Fibroblast of the aortic adventitia (primary cell): ENCODE measurements around the gene UPF3A. TPM values are rescaled to one million over a fixed set of nuclear protein-coding genes. Genes with fewer than 3 reads are reported as not detected.

Experiments used
- DNase-seq: peaks from one replicate; pipeline ENCODE4 v3.0.0-alpha.2; 2010; ENCODE audit warnings: low read depth
- H3K4me3 ChIP-seq: 2 replicates; pipeline ENCODE4 v1.5.1; 2011; ENCODE audit warnings: low read depth, mild to moderate bottlenecking, control low read depth, low read length, moderate library complexity
- total RNA-seq: library from RNA; depleted of rRNA; stranded (reverse); fragments of >200 nt; gene quantifications from 2 replicates; pipeline ENCODE4 v1.2.3, GENCODE V29; 2012; ENCODE audit warnings: low replicate concordance
- TF ChIP-seq, protein P1 (sequence below): IDR thresholded peaks from 2 replicates; pipeline ENCODE4 v1.5.1; 2011; ENCODE audit warnings: mild to moderate bottlenecking, low read length, control low read depth, inconsistent platforms; ENCODE audit not compliant: insufficient read depth

Gene UPF3A, protein sequence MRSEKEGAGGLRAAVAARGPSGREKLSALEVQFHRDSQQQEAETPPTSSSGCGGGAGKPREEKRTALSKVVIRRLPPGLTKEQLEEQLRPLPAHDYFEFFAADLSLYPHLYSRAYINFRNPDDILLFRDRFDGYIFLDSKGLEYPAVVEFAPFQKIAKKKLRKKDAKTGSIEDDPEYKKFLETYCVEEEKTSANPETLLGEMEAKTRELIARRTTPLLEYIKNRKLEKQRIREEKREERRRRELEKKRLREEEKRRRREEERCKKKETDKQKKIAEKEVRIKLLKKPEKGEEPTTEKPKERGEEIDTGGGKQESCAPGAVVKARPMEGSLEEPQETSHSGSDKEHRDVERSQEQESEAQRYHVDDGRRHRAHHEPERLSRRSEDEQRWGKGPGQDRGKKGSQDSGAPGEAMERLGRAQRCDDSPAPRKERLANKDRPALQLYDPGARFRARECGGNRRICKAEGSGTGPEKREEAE
- 32.1 and 42.0 TPM in 2 replicates for total RNA-seq

DNA sequence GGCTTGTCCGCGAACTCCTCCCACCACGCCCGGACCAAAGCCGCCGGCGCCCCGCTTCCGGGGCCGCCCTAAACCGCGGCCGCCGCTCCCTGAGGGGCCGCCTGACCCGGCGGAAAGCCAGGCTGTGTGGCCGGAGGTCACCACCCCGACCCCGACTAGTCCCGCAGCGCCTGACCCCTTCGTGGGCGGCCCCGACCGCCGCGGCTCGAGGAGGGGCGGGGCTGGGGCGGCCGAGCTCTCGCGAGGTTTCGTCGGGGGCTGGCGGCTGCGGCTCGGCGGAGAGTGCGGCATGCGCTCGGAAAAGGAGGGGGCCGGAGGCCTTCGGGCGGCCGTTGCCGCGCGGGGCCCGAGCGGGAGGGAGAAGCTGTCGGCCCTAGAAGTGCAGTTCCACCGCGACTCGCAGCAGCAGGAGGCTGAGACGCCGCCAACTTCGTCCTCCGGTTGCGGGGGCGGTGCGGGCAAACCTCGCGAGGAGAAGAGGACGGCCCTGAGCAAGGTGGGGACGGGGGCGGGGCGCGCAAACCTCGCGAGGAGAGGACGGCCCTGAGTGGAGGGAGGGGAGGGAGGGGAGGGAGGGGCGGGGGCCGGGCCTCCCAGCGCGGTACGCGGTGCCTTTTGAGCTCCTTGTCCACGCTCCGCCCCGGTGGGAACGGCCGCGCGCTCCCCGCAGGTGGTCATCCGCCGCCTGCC, at the start of gene UPF3A:
Gene UPF3A (plus strand): TSS at position 251 of the 690 bp plus-strand sequence. CDS start 39 bp downstream, at position 290.
- DNase-seq, result peak; percentile 90
- H3K4me3 ChIP-seq, result peak within 1 kb of the TSS; percentile 86
- TF ChIP-seq, protein P1, sequence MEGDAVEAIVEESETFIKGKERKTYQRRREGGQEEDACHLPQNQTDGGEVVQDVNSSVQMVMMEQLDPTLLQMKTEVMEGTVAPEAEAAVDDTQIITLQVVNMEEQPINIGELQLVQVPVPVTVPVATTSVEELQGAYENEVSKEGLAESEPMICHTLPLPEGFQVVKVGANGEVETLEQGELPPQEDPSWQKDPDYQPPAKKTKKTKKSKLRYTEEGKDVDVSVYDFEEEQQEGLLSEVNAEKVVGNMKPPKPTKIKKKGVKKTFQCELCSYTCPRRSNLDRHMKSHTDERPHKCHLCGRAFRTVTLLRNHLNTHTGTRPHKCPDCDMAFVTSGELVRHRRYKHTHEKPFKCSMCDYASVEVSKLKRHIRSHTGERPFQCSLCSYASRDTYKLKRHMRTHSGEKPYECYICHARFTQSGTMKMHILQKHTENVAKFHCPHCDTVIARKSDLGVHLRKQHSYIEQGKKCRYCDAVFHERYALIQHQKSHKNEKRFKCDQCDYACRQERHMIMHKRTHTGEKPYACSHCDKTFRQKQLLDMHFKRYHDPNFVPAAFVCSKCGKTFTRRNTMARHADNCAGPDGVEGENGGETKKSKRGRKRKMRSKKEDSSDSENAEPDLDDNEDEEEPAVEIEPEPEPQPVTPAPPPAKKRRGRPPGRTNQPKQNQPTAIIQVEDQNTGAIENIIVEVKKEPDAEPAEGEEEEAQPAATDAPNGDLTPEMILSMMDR, result no peak

DNA sequence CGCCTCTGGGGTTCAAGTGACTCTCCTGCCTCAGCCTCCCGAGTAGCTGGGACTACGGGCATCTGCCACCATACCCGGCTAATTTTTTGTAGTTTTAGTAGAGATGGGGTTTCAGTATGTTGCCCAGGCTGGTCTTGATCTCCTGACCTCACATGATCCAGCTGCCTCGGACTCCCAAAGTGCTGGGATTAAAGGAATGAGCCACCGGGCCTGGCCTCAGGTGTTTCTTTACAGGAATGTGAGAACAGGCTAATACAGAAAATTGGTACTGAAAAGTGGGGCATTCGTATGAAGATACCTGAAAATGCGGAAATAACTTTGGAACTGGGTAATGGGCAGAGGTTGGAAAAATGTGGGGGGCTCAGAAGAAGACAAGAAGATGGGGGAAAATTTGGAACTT, 49.5 kb upstream of the UPF3A start:
- TF ChIP-seq, protein P1, result no peak
- H3K4me3 ChIP-seq, result no peak overlapping the region
- DNase-seq, result no peak

DNA sequence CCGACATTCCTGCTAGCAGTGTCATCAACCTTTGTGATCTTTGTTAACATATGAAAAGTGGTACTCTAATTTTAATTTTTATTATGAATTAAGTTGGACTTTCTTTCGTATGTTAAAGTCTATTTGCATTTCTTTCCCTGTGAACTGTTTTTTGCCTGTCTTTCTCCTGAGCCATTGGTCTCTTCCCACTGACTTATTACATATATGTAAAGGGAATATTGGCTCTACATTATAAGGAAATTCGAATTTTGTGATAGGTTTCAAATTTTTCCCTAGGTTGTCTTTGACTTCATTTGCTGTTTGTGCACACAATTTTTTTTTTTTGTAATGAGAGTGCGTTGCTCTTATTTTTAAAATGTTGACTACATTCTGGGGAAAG, 47.1 kb upstream of the UPF3A start:
- peak overlapping the region; percentile 74 for H3K4me3 ChIP-seq
- TF ChIP-seq, protein P1, result no peak
- DNase-seq, result no peak

DNA sequence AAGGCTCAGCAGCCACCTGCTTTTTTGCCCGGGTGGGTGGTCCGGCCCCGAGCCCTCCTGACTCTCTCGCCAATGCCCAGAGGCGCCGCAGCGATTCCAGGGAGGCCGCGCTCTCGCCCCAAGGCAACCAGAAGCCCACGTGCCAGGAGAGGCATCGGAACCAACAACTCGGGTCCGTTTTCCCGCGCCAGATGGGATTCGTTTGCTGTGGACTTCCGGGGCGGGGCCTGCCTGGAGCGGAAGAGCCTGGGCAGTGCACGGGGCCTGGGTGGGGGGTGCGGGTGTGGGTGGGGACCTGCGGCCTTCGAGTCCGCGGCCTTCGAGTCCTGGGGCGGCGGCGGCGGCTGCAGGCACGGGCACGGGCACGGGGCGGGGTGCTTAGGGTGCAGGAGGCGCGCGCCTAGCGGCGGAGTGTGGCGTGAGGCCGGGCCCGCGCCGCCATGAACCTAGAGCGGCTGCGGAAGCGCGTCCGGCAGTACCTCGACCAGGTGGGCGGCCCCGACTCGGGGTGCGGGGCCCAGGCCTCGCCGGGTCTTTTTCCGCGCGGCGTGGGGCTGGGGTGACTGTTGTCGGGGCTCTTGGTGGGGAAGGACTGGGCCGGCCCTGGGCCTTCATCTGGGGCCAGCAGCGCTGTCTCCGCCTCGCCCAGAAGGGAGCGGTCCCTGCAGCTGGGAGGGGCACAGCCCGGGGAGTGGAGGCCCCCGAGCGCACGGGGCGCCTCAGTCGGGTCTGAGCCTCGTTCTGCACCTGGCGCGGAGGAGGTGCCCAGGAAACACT, 46.6 kb upstream of the UPF3A start, which contains the start of gene CDC16:
Gene CDC16 (plus strand): TSS at position 253 of the 777 bp plus-strand sequence. CDS start 188 bp downstream, at position 441.
- DNase-seq, result peak; percentile 92
- H3K4me3 ChIP-seq, result peak within 1 kb of the TSS; percentile 74
- TF ChIP-seq, protein P1, result no peak

DNA sequence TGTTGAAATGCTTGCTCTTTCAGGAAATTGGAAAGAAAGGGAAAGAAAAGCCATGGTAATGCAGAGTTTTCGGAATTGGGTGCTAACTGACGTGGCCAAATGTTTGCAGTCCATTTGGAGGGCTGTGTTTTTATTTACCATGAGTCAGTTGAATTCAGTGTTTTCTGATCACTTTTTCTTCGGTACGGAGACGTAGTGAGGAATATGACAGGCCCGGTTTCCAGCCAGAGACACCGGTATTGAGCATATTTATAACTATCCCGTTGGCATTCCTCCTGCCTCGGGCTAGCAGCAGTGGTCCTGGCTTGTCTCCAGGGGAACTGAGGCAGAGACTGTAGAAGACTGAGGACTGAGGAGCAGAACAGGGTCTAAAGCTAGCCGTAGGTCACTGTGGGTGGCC, 45.7 kb upstream of the UPF3A start:
- H3K4me3 ChIP-seq, result peak overlapping the region; percentile 74
- TF ChIP-seq, protein P1, result no peak
- no peak for DNase-seq

DNA sequence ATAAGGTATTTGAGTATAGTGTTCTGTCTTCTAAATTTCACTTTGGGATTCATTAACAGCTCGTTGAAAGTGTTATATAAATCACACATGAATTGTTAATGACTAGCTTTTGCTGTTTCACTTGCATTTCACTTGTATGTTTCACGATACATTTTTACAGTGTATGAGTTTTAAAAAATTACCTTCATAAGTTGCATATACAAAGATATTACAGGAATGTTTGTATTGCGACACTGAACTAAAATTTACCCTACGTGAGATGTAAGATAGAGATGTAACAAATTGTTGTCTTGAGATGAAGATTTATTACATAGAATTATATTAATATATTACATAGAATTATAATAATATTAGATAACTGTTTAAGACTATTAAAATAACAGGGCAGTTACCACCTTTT, 45.2 kb upstream of the UPF3A start:
- TF ChIP-seq, protein P1, result no peak
- no peak for DNase-seq
- peak overlapping the region; percentile 74 for H3K4me3 ChIP-seq
